Testis (tissue), 3 donors: ENCODE results near the gene XXYLT1. TPM values are rescaled to one million over a fixed set of nuclear protein-coding genes. Genes with fewer than 3 reads are reported as not detected.

Experiments used
- DNase-seq: peaks from one replicate; pipeline ENCODE4 v3.0.0-alpha.2; 2019
- H3K27ac ChIP-seq, 2 donors: fragments of 200-600 bp; sonication (generic); one replicate each; pipeline ENCODE4 v1.5.1; 2019
- H3K27me3 ChIP-seq: fragments of 200-600 bp; sonication (generic); one replicate; pipeline ENCODE4 v1.5.1; 2019
- H3K36me3 ChIP-seq: fragments of 200-600 bp; sonication (generic); one replicate; pipeline ENCODE4 v1.5.1; 2017; ENCODE audit warnings: low read depth; ENCODE audit errors: missing control alignments
- H3K4me1 ChIP-seq: fragments of 200-600 bp; sonication (generic); one replicate; pipeline ENCODE4 v1.5.1; 2019
- H3K4me3 ChIP-seq, 2 donors: fragments of 200-600 bp; sonication (generic); one replicate each; pipeline ENCODE4 v1.5.1; 2017 to 2019
- H3K9me3 ChIP-seq: fragments of 200-600 bp; sonication (generic); one replicate; pipeline ENCODE4 v1.5.1; 2017
- POLR2A ChIP-seq: fragments of 450-650 bp; IDR thresholded peaks from one replicate; pipeline ENCODE4 v1.6.1; 2017; ENCODE audit warnings: antibody characterized with exemption, mild to moderate bottlenecking, moderate library complexity
- WGBS, 2 donors: methylation state at CpG; one replicate each; pipeline ENCODE4 v1.1.5; 2018; 5-methylcytosine and 5-hydroxymethylcytosine counted together
- intact Hi-C: fragments of 100-400 bp; cut with DNase I; formaldehyde crosslinking; loops from one replicate; pipeline ENCODE4 v1.15.1; 2023; ENCODE audit warnings: low total_unique reads
- polyA plus RNA-seq: library from polyadenylated mRNA; stranded (reverse); fragments of 350-450 nt; fragmentation: Illumina TruSeq; extraction: RNeasy Lipid Tissue Mini Kit (QIAGEN cat#74804); gene quantifications from one replicate; pipeline ENCODE4 v1.2.3, GENCODE V29; 2014; ENCODE audit warnings: low read depth, low replicate concordance; ENCODE audit not compliant: insufficient read depth
- total RNA-seq, 2 donors: library from RNA; depleted of rRNA; stranded (reverse); fragments of >200 nt; gene quantifications; one replicate each; pipeline ENCODE4 v1.2.3, GENCODE V29; 2016
- TF ChIP-seq, protein P1 (sequence below), 3 experiments: fragments of 450-650 bp in 2 of 3; fragments of 200-600 bp in 1 of 3; sonication (generic) in 1 of 3; IDR thresholded peaks; one replicate each; pipeline ENCODE4 v1.5.1; 2016 to 2019; ENCODE audit warnings: antibody characterized with exemption in 3 of 3, mild to moderate bottlenecking in 2 of 3, moderate library complexity in 1 of 3

The XXYLT1 gene
- total and polyA plus RNA-seq, 3 donors from 2014 or later = 7.2 to 12.5 (median 11.1) TPM

DNA sequence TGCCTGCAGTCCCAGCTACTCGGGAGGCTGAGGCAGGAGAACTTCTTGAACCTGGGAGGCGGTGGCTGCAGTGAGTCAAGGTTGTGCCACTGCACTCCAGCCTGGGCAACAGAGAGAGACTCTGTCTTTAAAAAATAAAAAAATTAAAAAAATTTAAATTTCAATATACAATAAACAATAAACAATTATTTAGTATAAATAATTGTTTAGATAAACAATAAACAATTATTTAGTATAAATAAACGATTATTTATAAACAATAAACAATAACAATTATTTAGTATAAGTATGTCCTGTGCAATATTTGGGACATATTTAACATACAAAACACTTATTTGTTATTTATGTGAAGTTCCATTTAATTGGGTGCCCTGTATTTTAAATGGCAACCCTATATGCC is 119.6 kb downstream of the XXYLT1 start:
- Histone ChIP-seq H3K36me3 (no peaks in the 10 kb centered on the region), H3K27ac (peak overlapping the region in 1 of 2 donors; percentile 76), H3K27me3 (no peaks in the 10 kb centered on the region), H3K9me3 (no peaks in the 10 kb centered on the region), H3K4me1 (peaks cover 21% of the 10 kb centered on the region), H3K4me3 (no peak overlapping the region)
- intact Hi-C loops = no loop called here
- no peak for DNase-seq
- WGBS, 2 donors = 79 to 82% methylated on average over 3 of the region's 3 CpGs
- TF ChIP-seq, protein P1, sequence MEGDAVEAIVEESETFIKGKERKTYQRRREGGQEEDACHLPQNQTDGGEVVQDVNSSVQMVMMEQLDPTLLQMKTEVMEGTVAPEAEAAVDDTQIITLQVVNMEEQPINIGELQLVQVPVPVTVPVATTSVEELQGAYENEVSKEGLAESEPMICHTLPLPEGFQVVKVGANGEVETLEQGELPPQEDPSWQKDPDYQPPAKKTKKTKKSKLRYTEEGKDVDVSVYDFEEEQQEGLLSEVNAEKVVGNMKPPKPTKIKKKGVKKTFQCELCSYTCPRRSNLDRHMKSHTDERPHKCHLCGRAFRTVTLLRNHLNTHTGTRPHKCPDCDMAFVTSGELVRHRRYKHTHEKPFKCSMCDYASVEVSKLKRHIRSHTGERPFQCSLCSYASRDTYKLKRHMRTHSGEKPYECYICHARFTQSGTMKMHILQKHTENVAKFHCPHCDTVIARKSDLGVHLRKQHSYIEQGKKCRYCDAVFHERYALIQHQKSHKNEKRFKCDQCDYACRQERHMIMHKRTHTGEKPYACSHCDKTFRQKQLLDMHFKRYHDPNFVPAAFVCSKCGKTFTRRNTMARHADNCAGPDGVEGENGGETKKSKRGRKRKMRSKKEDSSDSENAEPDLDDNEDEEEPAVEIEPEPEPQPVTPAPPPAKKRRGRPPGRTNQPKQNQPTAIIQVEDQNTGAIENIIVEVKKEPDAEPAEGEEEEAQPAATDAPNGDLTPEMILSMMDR (IDR thresholded peaks at IDR 0.05) = no peak
- no peak for TF ChIP-seq POLR2A

DNA sequence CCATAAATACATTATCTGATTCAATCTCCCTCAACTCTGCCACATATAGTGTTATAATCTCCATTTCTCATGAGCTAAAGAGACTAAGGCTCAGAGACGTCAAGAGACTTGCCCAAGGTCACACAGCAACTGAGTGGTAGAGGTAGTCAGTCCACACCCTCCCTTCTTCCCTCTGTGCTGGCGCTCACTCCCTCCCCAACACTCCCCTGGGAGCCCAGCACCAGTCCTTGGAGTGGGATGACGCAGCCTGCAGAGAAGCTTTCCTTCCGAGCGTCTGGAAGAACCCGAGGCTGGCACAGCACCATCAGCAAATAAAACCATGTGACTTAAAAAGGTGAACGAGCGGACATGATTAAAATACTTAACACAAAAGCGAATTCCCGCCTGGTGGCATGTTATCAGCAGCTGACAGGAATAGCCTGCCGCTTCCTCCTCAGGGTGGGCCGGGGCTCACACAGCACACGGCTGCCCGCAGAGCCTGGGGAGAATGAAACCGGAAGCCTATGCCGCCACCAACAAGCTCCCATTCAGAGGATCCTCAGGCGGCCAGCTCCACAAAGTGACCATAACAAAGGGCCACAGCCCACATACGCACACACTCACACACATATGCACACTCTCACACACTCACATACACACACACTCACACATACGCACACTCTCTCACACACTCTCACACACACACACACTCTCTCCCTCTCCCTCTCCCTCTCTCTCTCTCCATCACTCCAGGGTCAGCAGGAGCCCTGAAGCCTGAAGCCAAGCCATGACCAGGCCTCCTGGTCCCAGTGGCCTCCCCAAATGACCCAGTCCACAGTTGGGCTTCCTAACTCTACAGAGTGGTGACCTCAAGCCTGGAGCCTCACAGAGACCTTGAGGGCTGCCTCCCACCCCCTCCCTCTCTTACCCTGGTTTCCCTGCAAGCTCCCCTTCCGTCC is 120.5 kb downstream of the XXYLT1 start:
- intact Hi-C loops = no loop called here
- WGBS, 2 donors = 28 to 38% methylated on average over 20 of the region's 20 CpGs
- peak; percentile 51 for DNase-seq

DNA sequence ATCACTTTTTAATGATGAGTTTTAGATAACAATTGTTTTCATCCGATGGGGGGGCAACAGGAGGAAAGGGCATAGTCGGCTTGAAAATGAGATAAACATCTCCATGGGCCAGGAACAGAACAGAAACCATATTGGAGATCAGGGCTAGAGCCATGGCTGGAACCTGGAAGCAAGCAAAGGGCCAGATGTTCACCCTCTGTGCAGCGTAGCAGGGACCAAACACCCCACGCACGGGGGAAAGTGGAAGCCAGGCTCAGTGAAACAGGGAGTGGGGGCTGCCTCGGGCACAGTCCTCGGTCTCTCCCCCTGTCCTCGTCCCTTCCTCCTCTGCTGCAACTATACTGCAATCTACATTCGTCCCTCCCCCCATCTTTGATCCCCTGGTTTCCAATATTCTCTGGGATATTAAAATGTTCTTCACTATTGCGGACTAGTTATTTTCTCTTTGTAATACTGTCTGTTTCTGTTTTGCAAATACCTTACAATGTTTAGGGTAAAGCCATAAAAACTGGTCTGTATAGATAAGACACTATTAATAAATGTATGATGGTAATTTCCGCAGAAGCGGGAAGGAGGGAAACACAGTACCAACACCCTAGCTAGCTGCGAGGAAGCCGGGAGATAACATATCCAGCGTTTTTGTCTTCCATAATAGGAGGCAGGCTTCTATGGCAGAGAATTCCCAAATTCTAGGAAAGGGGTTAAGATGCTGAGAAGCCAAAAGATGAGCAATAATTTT is 121.5 kb downstream of the XXYLT1 start:
- TF ChIP-seq, protein P1 (IDR thresholded peaks at IDR 0.05) = no peak
- no peak for TF ChIP-seq POLR2A
- no peaks in the 10 kb centered on the region for H3K27me3 ChIP-seq
- 65 to 70% methylated on average over 15 of the region's 15 CpGs for WGBS, 2 donors
- no peak for DNase-seq
- H3K9me3 ChIP-seq = no peaks in the 10 kb centered on the region
- no peaks in the 10 kb centered on the region for H3K36me3 ChIP-seq
- H3K27ac ChIP-seq = peak overlapping the region in 1 of 2 donors; percentile 76
- intact Hi-C loops = no loop called here
- H3K4me1 ChIP-seq = peaks cover 13% of the 10 kb centered on the region
- H3K4me3 ChIP-seq = no peak overlapping the region

More for the DNA sequence above, 120.5 kb downstream of the XXYLT1 start:
- Histone ChIP-seq H3K27ac (peak overlapping the region in 1 of 2 donors; percentile 76), H3K9me3 (no peaks in the 10 kb centered on the region), H3K27me3 (no peaks in the 10 kb centered on the region), H3K4me1 (peaks cover 17% of the 10 kb centered on the region), H3K36me3 (no peaks in the 10 kb centered on the region), H3K4me3 (peak overlapping the region in 1 of 2 donors; percentile 43)
- TF ChIP-seq POLR2A = no peak
- TF ChIP-seq, protein P1 (IDR thresholded peaks at IDR 0.05) = no peak

DNA sequence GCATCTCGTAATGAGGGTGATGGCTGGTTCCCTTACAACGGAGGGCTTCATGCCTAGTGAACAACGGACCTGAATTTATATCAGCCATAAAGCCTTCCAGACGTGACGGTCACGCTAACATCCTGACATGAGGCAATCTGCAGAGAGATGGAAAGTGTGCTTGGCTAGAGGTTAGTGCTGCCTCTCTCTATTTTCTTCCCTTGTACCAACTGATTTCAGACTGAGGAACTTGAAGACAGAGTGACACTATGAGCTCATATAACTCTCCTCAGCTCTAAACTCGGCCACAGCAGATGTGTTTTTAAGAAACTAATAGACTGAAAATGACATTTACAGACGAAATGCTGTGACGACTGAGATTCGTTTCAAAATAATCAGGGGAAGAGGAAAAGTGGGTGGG is 122.4 kb downstream of the XXYLT1 start:
- no peak overlapping the region for H3K27ac ChIP-seq
- no peaks in the 10 kb centered on the region for H3K27me3 ChIP-seq
- DNase-seq = no peak
- TF ChIP-seq, protein P1 (IDR thresholded peaks at IDR 0.05) = no peak
- no peak for TF ChIP-seq POLR2A
- no peaks in the 10 kb centered on the region for H3K9me3 ChIP-seq
- WGBS, 2 donors = 62 to 77% methylated on average over 10 of the region's 10 CpGs
- H3K36me3 ChIP-seq = no peaks in the 10 kb centered on the region
- intact Hi-C loops = no loop called here
- H3K4me3 ChIP-seq = no peak overlapping the region
- peaks cover 5% of the 10 kb centered on the region for H3K4me1 ChIP-seq
